Embryonic facial prominence (tissue), 1 donor: ENCODE measurements around the gene MAGEB17.
"Not testable (repeated sequence)": the region's sequence is repeated elsewhere in the genome, so short reads cannot be mapped to it uniquely, and the experiment has no call there.

ENCODE experiments used
- DNase-seq: peaks from one replicate; pipeline ENCODE4 v3.0.0-alpha.2; 2016; ENCODE audit errors: extremely low spot score

Gene MAGEB17

GRCh38 chrX:16167181-16167580, at the start of gene MAGEB17:
TSS of gene MAGEB17 (plus strand) at chrX:16167481. CDS start at chrX:16170383, 2,902 bp downstream.
- DNase-seq, result no peak

- no peak for DNase-seq
Measured at GRCh38 chrX:16119353-16120220, 47.7 kb upstream of the MAGEB17 start.

GRCh38 chrX:16120431-16120830, 46.9 kb upstream of the MAGEB17 start:
- DNase-seq, result no peak

GRCh38 chrX:16123222-16123786, 44.0 kb upstream of the MAGEB17 start, which contains the start of gene GRPR:
TSS of gene GRPR (plus strand) at chrX:16123565. CDS start at chrX:16123954, 389 bp downstream.
- peak; percentile 60 for DNase-seq

GRCh38 chrX:16124201-16124600, 43.1 kb upstream of the MAGEB17 start:
- no peak for DNase-seq

GRCh38 chrX:16125520-16126149, 41.6 kb upstream of the MAGEB17 start:
- no peak for DNase-seq

- no peak for DNase-seq
Measured at GRCh38 chrX:16130707-16131106, 36.6 kb upstream of the MAGEB17 start.

GRCh38 chrX:16134936-16135335, 32.3 kb upstream of the MAGEB17 start:
- DNase-seq, result no peak

- DNase-seq, result no peak
Measured at GRCh38 chrX:16136080-16136479, 31.2 kb upstream of the MAGEB17 start.

GRCh38 chrX:16137416-16138107, 29.7 kb upstream of the MAGEB17 start:
- no peak for DNase-seq

GRCh38 chrX:16138108-16138427, 29.2 kb upstream of the MAGEB17 start:
- no peak for DNase-seq

- DNase-seq, result no peak
Measured at GRCh38 chrX:16140448-16140847, 26.8 kb upstream of the MAGEB17 start.

GRCh38 chrX:16140983-16141382, 26.3 kb upstream of the MAGEB17 start:
- DNase-seq, result no peak

- no peak for DNase-seq
Measured at GRCh38 chrX:16141422-16142245, 25.6 kb upstream of the MAGEB17 start.

- DNase-seq, result no peak
Measured at GRCh38 chrX:16142246-16142558, 25.1 kb upstream of the MAGEB17 start.

- DNase-seq, result no peak
Measured at GRCh38 chrX:16143968-16144367, 23.3 kb upstream of the MAGEB17 start.

GRCh38 chrX:16144420-16144819, 22.9 kb upstream of the MAGEB17 start:
- no peak for DNase-seq

GRCh38 chrX:16145093-16145492, 22.2 kb upstream of the MAGEB17 start:
- not testable (repeated sequence) for DNase-seq

GRCh38 chrX:16145656-16146055, 21.6 kb upstream of the MAGEB17 start:
- DNase-seq, result no peak

- DNase-seq, result no peak
Measured at GRCh38 chrX:16148896-16149295, 18.4 kb upstream of the MAGEB17 start.

- no peak for DNase-seq
Measured at GRCh38 chrX:16155581-16156096, 11.6 kb upstream of the MAGEB17 start.
